WERI-Rb-1 (cell line): ENCODE data around the gene SNX32.

Experiments used
- DNase-seq: peaks from one replicate; pipeline ENCODE4 v3.0.0-alpha.2; 2020
- H3K27ac ChIP-seq: fragments of 250-450 bp; sonication (Bioruptor Pico); 2 replicates; pipeline ENCODE4 v1.5.1; 2020; ENCODE audit warnings: mild to moderate bottlenecking, moderate library complexity
- H3K27me3 ChIP-seq: fragments of 250-450 bp; sonication (Bioruptor Pico); 2 replicates; pipeline ENCODE4 v1.5.1; 2021; ENCODE audit warnings: mild to moderate bottlenecking, low read depth, moderate library complexity; ENCODE audit not compliant: insufficient read depth, severe bottlenecking
- H3K36me3 ChIP-seq: fragments of 250-450 bp; sonication (Bioruptor Pico); 2 replicates; pipeline ENCODE4 v1.5.1; 2020; ENCODE audit warnings: mild to moderate bottlenecking, moderate library complexity
- H3K4me3 ChIP-seq: 2 replicates; pipeline ENCODE4 v1.5.1; 2011; ENCODE audit warnings: low read depth, mild to moderate bottlenecking, control low read depth, low read length
- H3K9me3 ChIP-seq: fragments of 250-450 bp; sonication (Bioruptor Pico); 2 replicates; pipeline ENCODE4 v1.5.1; 2021; ENCODE audit warnings: mild to moderate bottlenecking, moderate library complexity; ENCODE audit not compliant: severe bottlenecking
- CTCF ChIP-seq: IDR thresholded peaks from 2 replicates; pipeline ENCODE4 v1.5.1; 2011; ENCODE audit warnings: low read depth, mild to moderate bottlenecking, control low read depth, inconsistent platforms, low read length

The SNX32 gene

GRCh38 chr11:65898656-65899355 is 65.0 kb downstream of the SNX32 start:
- H3K4me3 ChIP-seq, result no peak overlapping the region
- no peaks in the 10 kb centered on the region for H3K36me3 ChIP-seq
- DNase-seq, result no peak
- TF ChIP-seq CTCF, result no peak
- no peaks in the 10 kb centered on the region for H3K9me3 ChIP-seq
- H3K27ac ChIP-seq, result no peak overlapping the region
- H3K27me3 ChIP-seq, result no peaks in the 10 kb centered on the region

GRCh38 chr11:65899356-65900124 is 65.8 kb downstream of the SNX32 start:
- Histone ChIP-seq H3K9me3 (no peaks in the 10 kb centered on the region), H3K27me3 (no peaks in the 10 kb centered on the region), H3K27ac (no peak overlapping the region), H3K4me3 (peak overlapping the region; percentile 56), H3K36me3 (no peaks in the 10 kb centered on the region)
- no peak for DNase-seq
- TF ChIP-seq CTCF, result no peak

- peak; percentile 77 for DNase-seq
- Histone ChIP-seq H3K36me3 (no peaks in the 10 kb centered on the region), H3K27me3 (no peaks in the 10 kb centered on the region), H3K4me3 (peak within 1 kb of the TSS; percentile 56), H3K9me3 (no peaks in the 10 kb centered on the region), H3K27ac (no peak within 1 kb of the TSS)
- no peak for TF ChIP-seq CTCF
Observed at GRCh38 chr11:65900125-65900898, 66.5 kb downstream of the SNX32 start, which contains the start of gene FOSL1. Gene FOSL1 (minus strand): TSS chr11:65900388. CDS start chr11:65900339, 49 bp downstream.

GRCh38 chr11:65900899-65901180 is 67.1 kb downstream of the SNX32 start:
- Histone ChIP-seq H3K36me3 (no peaks in the 10 kb centered on the region), H3K27ac (no peak overlapping the region), H3K27me3 (no peaks in the 10 kb centered on the region), H3K4me3 (peak overlapping the region; percentile 56), H3K9me3 (no peaks in the 10 kb centered on the region)
- DNase-seq, result no peak
- no peak for TF ChIP-seq CTCF

GRCh38 chr11:65903068-65903481 is 69.3 kb downstream of the SNX32 start:
- Histone ChIP-seq H3K9me3 (no peaks in the 10 kb centered on the region), H3K36me3 (no peaks in the 10 kb centered on the region), H3K27me3 (no peaks in the 10 kb centered on the region), H3K27ac (no peak overlapping the region), H3K4me3 (no peak overlapping the region)
- TF ChIP-seq CTCF, result no peak
- no peak for DNase-seq
